IPS DF 19.7 (cell line): ENCODE results near the gene DDX55.
"Not testable (repeated sequence)": the region's sequence is repeated elsewhere in the genome, so short reads cannot be mapped to it uniquely, and the experiment has no call there.

Source experiments
- DNase-seq: peaks from one replicate; pipeline ENCODE4 v3.0.0-alpha.2; 2013; ENCODE audit warnings: low read depth, low spot score

The DDX55 gene

GRCh38 chr12:123601602-123602489, at the start of gene DDX55:
DDX55 (plus strand) TSS chr12:123602099; CDS start chr12:123602149, 50 bp downstream.
- DNase-seq, result no peak

DNA sequence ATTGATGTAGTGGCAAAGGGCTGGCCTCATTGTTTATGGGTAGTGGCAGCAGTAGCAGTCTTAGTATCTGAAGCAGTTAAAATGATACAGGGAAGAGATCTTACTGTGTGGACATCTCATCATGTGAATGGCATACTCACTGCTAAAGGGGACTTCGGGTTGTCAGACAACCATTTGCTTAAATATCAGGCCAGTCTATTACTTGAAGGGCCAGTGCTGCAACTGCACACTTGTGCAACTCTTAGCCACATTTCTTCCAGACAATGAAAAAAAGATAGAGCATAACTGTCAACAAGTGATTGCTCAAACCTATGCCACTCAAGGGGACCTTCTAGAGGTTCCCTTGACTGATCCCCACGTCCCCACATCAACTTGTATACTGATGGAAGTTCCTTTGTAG, 47.8 kb upstream of the DDX55 start:
- not testable (repeated sequence) for DNase-seq

DNA sequence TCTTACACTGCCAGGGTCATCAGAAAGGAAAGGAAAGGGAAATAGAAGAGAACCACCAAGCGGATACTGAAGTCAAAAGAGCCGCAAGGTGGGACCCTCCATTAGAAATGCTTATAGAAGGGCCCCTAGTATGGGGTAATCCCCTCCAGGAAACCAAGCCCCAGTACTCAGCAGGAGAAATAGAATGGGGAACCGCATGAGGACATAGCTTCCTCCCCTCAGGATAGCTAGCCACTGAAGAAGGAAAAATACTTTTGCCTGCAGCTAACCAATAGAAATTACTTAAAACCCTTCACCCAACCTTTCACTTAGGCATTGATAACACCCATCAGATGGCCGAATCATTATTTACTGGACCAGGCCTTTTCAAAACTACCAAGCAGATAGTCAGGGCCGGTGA, 47.1 kb upstream of the DDX55 start:
- DNase-seq, result not testable (repeated sequence)

GRCh38 chr12:123558487-123558886, 43.4 kb upstream of the DDX55 start:
- DNase-seq, result not testable (repeated sequence)

DNA sequence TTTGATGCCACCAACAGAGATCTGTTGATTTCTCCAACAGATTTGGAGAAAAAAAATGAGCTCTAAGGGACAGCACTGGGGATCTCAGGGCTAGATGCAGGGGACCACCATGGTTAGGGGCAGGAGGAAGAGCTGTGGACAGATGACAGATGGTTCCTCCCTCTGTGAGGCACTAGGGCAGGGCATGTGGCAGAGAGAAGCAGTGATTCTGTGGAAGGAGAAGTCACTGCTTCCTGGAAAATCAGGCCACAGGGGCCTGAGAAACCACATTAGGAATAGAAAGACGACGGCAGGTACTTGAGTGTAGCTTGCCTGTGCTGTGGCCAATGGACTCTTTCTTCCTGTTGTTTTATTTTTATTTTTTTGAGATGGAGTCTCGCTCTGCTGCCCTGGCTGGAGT, 42.4 kb upstream of the DDX55 start:
- no peak for DNase-seq

- DNase-seq, result peak; percentile 40
Observed at GRCh38 chr12:123571343-123571813, 30.5 kb upstream of the DDX55 start.

- DNase-seq, result no peak
Observed at GRCh38 chr12:123572391-123572790, 29.5 kb upstream of the DDX55 start.

DNA sequence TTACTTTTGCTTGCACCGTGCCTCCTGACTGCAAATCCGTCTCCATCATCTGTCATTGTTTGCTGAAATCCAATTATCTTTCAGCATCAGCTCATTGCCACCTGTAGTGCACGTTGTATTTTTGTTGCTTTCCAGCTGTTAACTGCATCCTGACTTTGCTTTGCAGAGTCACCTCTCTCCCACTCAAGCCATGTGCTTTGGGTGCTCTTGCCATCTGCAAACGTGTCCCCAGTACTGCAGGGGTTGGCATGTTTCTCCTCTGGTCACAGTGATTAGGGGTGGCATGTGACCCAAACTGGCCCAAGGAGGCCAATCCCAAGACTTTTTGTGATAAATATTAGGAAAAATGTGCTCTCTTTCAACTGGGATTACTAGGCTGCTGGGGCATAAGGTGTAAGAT, 28.0 kb upstream of the DDX55 start:
- DNase-seq, result no peak

DNA sequence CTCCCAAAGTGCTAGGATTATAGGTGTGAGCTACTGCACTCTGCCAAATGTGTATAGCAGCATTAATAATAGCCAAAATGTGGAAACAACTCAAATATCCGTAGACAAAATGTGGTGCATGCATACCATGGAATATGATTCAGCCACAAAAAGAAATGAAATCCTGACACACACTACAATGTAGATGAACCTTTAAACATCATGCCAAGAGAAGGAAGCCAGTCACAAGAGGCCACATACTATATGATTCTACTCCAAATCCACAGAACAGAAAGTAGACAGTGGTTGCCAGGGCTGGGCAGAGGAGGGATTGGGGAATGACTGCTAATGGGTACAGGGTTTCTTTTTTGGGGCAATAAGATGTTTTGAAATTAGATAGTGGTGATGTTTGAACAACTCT, 25.3 kb upstream of the DDX55 start:
- no peak for DNase-seq

GRCh38 chr12:123578243-123578642, 23.7 kb upstream of the DDX55 start:
- DNase-seq, result no peak

DNA sequence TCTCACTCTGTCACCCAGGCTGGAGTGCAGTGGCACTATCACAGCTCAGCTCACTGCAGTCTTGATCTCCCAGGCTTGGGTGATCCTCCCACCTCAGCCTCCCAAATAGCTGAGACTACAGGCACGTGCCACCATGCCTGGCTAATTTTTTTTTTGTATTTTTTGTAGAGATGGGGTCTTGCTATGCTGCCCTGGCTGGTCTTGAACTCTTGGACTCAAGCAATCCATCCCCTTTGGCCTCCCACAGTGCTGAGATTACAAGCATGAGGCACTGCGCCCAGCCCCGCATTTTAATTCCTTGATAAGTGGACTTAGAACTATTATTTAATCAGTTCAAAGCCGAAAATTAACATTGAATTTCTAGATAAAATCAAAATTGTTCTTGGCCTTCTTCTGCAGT, 23.1 kb upstream of the DDX55 start:
- not testable (repeated sequence) for DNase-seq

GRCh38 chr12:123580772-123581171, 21.1 kb upstream of the DDX55 start:
- DNase-seq, result no peak

GRCh38 chr12:123591702-123592481, 10.0 kb upstream of the DDX55 start:
- no peak for DNase-seq

DNA sequence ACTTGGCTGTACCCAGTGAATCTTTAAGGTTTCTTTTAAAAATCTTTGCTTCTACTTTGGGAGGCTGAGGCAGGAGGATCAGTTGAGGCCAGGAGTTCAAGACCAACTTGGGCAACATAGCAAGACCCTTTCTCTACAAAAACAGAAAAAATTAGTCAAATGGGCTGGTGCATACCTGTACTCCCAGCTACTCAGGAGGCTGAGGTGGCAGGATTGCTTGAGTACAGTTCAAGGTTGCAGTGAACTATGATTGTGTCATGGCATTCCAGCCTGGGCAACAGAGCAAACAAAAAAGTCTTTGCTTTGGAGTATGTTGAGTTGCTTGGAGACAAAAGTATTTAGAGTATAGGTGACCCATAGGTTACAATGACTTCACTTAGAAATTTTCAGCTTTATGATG, 6.2 kb upstream of the DDX55 start:
- no peak for DNase-seq

DNA sequence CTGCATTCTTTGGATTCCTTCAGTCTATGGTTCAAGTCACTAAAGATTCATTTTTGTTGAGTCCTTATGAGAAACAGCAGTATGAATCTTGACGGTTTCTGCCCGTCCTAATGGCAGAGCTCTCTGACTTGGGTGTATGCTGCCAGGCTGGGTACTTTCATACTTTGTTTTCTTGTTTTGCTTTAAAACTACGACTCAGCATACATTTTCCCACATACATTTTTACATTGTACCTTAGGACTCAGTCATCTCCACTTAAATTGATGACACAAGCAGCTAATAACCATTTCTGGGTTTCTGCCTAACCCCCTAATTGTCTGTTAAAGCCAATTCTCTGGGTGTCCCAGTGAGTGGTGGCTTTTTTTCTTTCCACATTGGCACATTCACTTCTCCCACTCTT, 4.8 kb upstream of the DDX55 start:
- no peak for DNase-seq

- no peak for DNase-seq
Observed at GRCh38 chr12:123598522-123598921, 3.4 kb upstream of the DDX55 start.

- no peak for DNase-seq
Observed at GRCh38 chr12:123599310-123599709, 2.6 kb upstream of the DDX55 start.

- no peak for DNase-seq
Observed at GRCh38 chr12:123599721-123600120, 2.2 kb upstream of the DDX55 start.

DNA sequence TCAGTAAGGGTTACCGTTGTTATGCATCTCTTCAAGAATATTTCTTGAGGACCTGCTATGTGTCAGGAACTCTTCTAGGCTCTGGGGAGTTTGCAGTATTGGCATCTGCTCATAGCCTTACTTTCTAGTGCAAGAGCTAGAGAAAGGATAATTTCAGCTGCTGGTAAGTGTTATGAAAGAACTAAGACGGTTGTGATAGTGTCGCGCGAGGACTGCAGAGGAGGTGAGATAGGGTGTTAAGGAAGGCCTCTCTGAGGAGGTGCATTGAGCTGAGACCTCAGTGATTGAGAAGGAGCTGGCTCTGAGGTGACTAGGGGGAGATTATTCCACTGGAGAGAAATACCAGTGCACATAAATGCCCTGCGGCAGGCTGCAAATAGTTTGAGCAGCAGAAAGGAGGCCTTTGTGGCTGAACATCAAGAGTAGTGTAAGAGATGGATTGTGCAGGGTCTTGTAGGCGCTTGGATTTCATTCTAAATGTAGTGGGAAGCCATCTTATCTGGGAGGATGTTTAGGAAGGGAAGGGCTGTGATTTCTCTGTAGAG, 824 bp downstream of the DDX55 start:
- DNase-seq, result no peak

DNA sequence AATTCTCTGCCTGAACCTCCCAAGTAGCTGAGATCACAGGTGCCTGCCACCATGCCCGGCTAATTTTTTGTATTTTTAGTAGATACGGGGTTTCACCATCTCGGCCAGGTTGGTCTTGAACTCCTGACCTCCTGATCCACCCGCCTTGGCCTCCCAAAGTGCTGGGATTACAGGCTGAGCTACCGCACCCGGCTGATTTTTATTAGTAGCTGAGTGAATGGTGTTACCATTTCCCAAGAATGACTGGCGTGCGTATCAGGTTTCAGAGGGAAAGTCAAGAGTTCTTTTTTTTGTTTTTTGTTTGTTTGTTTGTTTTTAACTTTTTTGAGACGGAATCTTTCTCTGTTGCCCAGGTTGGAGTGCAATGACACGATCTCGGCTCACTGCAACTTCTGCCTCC, 1.6 kb downstream of the DDX55 start:
- DNase-seq, result not testable (repeated sequence)

DNA sequence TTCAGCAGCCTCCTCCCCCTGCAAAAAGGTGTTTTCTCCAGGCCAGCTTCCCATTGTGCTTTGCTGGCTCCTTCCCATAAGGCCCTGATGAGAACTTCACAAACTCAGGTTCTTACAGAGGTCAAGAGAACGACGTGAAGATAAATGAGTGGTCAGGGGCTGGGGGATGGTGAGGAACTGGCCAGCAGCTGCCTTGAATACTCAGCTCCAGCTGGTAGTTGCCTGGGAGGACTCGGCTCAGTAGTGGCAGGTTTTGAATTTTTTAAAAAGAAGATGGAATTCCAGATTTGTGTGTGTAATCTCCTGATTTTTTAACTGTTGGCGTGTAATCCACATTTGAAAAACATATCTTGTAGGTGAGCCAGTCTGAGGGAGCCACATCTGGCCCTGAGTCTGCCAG, 5.9 kb downstream of the DDX55 start:
- DNase-seq, result no peak

DNA sequence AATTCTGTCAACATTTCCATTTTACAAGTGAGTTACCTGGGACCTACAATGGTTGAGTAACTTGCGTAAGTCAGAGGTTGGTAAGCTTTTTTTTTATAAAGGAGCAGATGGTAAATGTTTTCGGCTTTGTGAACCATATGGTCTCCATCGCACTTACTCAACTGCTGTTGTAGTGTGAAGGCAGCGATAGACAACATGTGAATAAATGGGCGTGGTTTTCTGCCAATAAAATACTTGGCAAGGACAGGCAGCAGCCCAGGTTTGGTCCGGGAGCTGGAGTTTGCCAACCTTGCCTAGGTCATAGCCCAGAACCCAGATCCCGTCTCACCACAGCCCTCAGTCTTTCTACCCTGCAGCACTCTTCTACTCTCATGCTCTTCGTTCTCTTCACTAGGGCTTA, 6.3 kb downstream of the DDX55 start:
- no peak for DNase-seq
